ENCODE data around the gene KCNK5. TPM values are rescaled to one million over a fixed set of nuclear protein-coding genes. Genes with fewer than 3 reads are reported as not detected.

Gene KCNK5
- polyA plus RNA-seq, 3 donors, result 0.09 TPM; not detected in 2

GRCh38 chr6:39152262-39152661 is 77.0 kb downstream of the KCNK5 start:
- H3K9me3 Mint-ChIP-seq, result peaks cover 0 to 1% (median 0%) of the 10 kb centered on the region in 7 donors
- no peak overlapping the region for H3K27ac ChIP-seq (ENCODE audit: low read depth in 1 of 2, low read length in 2 of 2)
- H3K27me3 Mint-ChIP-seq (ENCODE audit: low read depth in 3 of 3), result peaks cover 6 to 19% (median 9%) of the 10 kb centered on the region in 3 donors
- H3K36me3 Mint-ChIP-seq, result no peaks in the 10 kb centered on the region
- H3K27ac Mint-ChIP-seq, result no peak overlapping the region
- no peaks in the 10 kb centered on the region for H3K27me3 ChIP-seq (ENCODE audit: control insufficient read depth in 2 of 2, insufficient read depth in 2 of 2, low read length in 2 of 2)
- H3K4me1 ChIP-seq (ENCODE audit: control insufficient read depth in 1 of 2, insufficient read depth in 2 of 2, low read length in 2 of 2), result no peaks in the 10 kb centered on the region
- no peak overlapping the region for H3K4me3 Mint-ChIP-seq
- H3K9ac ChIP-seq (ENCODE audit: insufficient read depth, low read length, poor library complexity, severe bottlenecking), result no peak overlapping the region
- WGBS (ENCODE audit: insufficient coverage), result 58% methylated on average over 4 of the region's 5 CpGs
- no peak overlapping the region for H2AFZ ChIP-seq (ENCODE audit: insufficient read depth, low read depth, low read length, poor library complexity, severe bottlenecking)
- DNase-seq, result no peak
- H3K4me1 Mint-ChIP-seq, result peaks cover 5% of the 10 kb centered on the region
- intact Hi-C loops (cut with micrococcal nuclease), result no loop called here
- no peaks in the 10 kb centered on the region for H4K20me1 ChIP-seq (ENCODE audit: insufficient read depth, low read length)
- no peak for TF ChIP-seq CTCF (IDR thresholded peaks at IDR 0.05)
- H3K4me3 ChIP-seq (replicated peaks in 1 of 3; ENCODE audit: low read depth in 2 of 3, low read length in 3 of 3), result no peak overlapping the region
- H3K79me2 ChIP-seq (ENCODE audit: insufficient read depth, low read length), result no peaks in the 10 kb centered on the region
- H3K36me3 ChIP-seq (replicated peaks in 1 of 2; ENCODE audit: control insufficient read depth in 1 of 2, insufficient read depth in 2 of 2, low read length in 2 of 2), result no peaks in the 10 kb centered on the region
- H3K4me2 ChIP-seq (replicated peaks; ENCODE audit: extremely low read depth, low read length, poor library complexity, severe bottlenecking), result no peak overlapping the region
- H3K9me3 ChIP-seq (replicated peaks in 1 of 2; ENCODE audit: control insufficient read depth in 1 of 2, insufficient read depth in 1 of 2, low read length in 2 of 2), result no peaks in the 10 kb centered on the region

DNA sequence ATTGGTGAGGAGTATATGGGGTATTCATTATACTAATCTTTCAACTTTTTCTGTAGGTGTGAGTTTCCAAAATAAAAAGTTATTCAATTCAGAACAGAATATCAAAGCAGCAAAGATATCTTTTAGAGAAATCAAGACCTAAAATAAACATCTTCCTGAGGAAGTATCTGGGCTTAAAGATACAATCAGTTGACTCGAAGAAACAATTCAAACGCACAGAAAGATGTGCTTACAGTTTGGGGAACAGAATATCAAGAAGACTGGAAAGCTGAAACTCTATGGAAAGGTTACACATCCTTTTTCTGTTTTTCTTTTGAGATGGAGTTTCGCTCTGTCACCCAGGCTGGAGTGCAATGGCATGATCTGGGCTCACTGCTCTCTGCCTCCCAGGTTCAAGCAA is 78.1 kb downstream of the KCNK5 start:
- H3K9ac ChIP-seq (ENCODE audit: insufficient read depth, low read length, poor library complexity, severe bottlenecking), result no peak overlapping the region
- WGBS (ENCODE audit: insufficient coverage), result 0% methylated on average over 1 of the region's 3 CpGs
- no peak for DNase-seq
- H2AFZ ChIP-seq (ENCODE audit: insufficient read depth, low read depth, low read length, poor library complexity, severe bottlenecking), result no peak overlapping the region
- Mint-ChIP-seq H3K27me3 (ENCODE audit: low read depth in 3 of 3) (peaks cover 6 to 19% (median 9%) of the 10 kb centered on the region in 3 donors), H3K9me3 (peaks cover 0 to 1% (median 0%) of the 10 kb centered on the region in 7 donors), H3K4me3 (no peak overlapping the region), H3K4me1 (peaks cover 5% of the 10 kb centered on the region), H3K36me3 (no peaks in the 10 kb centered on the region), H3K27ac (no peak overlapping the region)
- H3K27me3 ChIP-seq (ENCODE audit: control insufficient read depth in 2 of 2, insufficient read depth in 2 of 2, low read length in 2 of 2), result no peaks in the 10 kb centered on the region
- H3K4me1 ChIP-seq (ENCODE audit: control insufficient read depth in 1 of 2, insufficient read depth in 2 of 2, low read length in 2 of 2), result no peaks in the 10 kb centered on the region
- no peak overlapping the region for H3K4me3 ChIP-seq (replicated peaks in 1 of 3; ENCODE audit: low read depth in 2 of 3, low read length in 3 of 3)
- no peak overlapping the region for H3K4me2 ChIP-seq (replicated peaks; ENCODE audit: extremely low read depth, low read length, poor library complexity, severe bottlenecking)
- intact Hi-C loops (cut with micrococcal nuclease), result no loop called here
- no peaks in the 10 kb centered on the region for H4K20me1 ChIP-seq (ENCODE audit: insufficient read depth, low read length)
- no peak for TF ChIP-seq CTCF (IDR thresholded peaks at IDR 0.05)
- H3K36me3 ChIP-seq (replicated peaks in 1 of 2; ENCODE audit: control insufficient read depth in 1 of 2, insufficient read depth in 2 of 2, low read length in 2 of 2), result no peaks in the 10 kb centered on the region
- no peaks in the 10 kb centered on the region for H3K9me3 ChIP-seq (replicated peaks in 1 of 2; ENCODE audit: control insufficient read depth in 1 of 2, insufficient read depth in 1 of 2, low read length in 2 of 2)
- no peak overlapping the region for H3K27ac ChIP-seq (ENCODE audit: low read depth in 1 of 2, low read length in 2 of 2)
- no peaks in the 10 kb centered on the region for H3K79me2 ChIP-seq (ENCODE audit: insufficient read depth, low read length)
